ENCODE results near the gene BLMH. TPM values are rescaled to one million over a fixed set of nuclear protein-coding genes. Genes with fewer than 3 reads are reported as not detected.

Gene BLMH
- total and polyA plus RNA-seq, 9 of the 15 experiments (the other 6 are each of a cell fraction or from before 2014, with no cell fraction given): 26.0 to 118 (median 67.3) TPM

DNA sequence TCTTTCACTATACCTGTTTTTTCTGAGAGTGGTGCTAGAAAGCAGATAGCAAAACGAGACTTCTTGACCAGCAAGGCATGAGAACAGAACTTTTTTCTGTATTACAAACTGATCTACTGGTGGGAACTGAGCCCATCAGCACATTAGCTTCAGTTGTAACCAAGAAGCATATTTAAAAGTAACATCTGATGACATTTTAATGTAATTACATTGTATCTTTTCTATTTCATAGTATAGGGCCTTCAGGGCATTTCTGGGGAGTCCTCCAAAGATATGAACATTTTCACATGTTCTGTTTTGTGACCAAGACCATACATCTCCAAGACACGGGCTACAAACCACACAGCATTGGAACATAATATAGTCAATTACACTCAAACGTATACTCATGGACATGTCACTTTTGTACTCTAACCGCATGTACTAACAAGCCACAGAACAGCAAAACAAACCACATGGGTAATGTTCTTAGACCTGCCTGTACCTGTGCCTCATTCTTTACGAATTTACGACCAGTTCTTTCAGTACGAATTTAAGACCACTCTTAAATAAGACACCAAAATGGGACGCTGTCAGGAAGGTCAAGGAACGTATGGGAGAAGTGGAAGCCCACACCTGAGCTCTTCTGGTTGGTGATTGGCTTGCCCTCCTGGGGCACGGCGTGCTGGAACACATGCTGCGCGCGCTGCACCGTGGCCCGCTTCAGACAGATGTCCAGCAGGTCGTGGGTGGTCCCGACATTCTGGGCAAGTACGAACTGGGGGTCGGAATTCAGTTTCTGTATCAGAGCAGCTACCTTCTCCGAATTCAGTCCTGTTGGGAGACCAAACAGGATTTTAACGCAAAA, 825 bp downstream of the BLMH start (continued):
- TF ChIP-seq EP400 (IDR thresholded peaks at IDR 0.05): peak; percentile 66; the same call in 1 of the 2 replicates
- TF ChIP-seq, protein P1, sequence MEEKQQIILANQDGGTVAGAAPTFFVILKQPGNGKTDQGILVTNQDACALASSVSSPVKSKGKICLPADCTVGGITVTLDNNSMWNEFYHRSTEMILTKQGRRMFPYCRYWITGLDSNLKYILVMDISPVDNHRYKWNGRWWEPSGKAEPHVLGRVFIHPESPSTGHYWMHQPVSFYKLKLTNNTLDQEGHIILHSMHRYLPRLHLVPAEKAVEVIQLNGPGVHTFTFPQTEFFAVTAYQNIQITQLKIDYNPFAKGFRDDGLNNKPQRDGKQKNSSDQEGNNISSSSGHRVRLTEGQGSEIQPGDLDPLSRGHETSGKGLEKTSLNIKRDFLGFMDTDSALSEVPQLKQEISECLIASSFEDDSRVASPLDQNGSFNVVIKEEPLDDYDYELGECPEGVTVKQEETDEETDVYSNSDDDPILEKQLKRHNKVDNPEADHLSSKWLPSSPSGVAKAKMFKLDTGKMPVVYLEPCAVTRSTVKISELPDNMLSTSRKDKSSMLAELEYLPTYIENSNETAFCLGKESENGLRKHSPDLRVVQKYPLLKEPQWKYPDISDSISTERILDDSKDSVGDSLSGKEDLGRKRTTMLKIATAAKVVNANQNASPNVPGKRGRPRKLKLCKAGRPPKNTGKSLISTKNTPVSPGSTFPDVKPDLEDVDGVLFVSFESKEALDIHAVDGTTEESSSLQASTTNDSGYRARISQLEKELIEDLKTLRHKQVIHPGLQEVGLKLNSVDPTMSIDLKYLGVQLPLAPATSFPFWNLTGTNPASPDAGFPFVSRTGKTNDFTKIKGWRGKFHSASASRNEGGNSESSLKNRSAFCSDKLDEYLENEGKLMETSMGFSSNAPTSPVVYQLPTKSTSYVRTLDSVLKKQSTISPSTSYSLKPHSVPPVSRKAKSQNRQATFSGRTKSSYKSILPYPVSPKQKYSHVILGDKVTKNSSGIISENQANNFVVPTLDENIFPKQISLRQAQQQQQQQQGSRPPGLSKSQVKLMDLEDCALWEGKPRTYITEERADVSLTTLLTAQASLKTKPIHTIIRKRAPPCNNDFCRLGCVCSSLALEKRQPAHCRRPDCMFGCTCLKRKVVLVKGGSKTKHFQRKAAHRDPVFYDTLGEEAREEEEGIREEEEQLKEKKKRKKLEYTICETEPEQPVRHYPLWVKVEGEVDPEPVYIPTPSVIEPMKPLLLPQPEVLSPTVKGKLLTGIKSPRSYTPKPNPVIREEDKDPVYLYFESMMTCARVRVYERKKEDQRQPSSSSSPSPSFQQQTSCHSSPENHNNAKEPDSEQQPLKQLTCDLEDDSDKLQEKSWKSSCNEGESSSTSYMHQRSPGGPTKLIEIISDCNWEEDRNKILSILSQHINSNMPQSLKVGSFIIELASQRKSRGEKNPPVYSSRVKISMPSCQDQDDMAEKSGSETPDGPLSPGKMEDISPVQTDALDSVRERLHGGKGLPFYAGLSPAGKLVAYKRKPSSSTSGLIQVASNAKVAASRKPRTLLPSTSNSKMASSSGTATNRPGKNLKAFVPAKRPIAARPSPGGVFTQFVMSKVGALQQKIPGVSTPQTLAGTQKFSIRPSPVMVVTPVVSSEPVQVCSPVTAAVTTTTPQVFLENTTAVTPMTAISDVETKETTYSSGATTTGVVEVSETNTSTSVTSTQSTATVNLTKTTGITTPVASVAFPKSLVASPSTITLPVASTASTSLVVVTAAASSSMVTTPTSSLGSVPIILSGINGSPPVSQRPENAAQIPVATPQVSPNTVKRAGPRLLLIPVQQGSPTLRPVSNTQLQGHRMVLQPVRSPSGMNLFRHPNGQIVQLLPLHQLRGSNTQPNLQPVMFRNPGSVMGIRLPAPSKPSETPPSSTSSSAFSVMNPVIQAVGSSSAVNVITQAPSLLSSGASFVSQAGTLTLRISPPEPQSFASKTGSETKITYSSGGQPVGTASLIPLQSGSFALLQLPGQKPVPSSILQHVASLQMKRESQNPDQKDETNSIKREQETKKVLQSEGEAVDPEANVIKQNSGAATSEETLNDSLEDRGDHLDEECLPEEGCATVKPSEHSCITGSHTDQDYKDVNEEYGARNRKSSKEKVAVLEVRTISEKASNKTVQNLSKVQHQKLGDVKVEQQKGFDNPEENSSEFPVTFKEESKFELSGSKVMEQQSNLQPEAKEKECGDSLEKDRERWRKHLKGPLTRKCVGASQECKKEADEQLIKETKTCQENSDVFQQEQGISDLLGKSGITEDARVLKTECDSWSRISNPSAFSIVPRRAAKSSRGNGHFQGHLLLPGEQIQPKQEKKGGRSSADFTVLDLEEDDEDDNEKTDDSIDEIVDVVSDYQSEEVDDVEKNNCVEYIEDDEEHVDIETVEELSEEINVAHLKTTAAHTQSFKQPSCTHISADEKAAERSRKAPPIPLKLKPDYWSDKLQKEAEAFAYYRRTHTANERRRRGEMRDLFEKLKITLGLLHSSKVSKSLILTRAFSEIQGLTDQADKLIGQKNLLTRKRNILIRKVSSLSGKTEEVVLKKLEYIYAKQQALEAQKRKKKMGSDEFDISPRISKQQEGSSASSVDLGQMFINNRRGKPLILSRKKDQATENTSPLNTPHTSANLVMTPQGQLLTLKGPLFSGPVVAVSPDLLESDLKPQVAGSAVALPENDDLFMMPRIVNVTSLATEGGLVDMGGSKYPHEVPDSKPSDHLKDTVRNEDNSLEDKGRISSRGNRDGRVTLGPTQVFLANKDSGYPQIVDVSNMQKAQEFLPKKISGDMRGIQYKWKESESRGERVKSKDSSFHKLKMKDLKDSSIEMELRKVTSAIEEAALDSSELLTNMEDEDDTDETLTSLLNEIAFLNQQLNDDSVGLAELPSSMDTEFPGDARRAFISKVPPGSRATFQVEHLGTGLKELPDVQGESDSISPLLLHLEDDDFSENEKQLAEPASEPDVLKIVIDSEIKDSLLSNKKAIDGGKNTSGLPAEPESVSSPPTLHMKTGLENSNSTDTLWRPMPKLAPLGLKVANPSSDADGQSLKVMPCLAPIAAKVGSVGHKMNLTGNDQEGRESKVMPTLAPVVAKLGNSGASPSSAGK (IDR thresholded peaks at IDR 0.05): peak; percentile 86
- TF ChIP-seq MYC (IDR thresholded peaks at IDR 0.05; ENCODE audit: low read depth, low read length): peak; percentile 66
- no peak for TF ChIP-seq MYC (CRISPR knock-in tag; IDR thresholded peaks at IDR 0.05; ENCODE audit: borderline replicate concordance, low read depth)
- no peak for TF ChIP-seq IRF2 (CRISPR knock-in tag; IDR thresholded peaks at IDR 0.05)

Measured in K562 (cell line).